ENCODE measurements around the gene HAAO. TPM values are rescaled to one million over a fixed set of nuclear protein-coding genes. Genes with fewer than 3 reads are reported as not detected.

Gene HAAO
- total RNA-seq, 1 donor from 2014 or later = 2.3 TPM

- intact Hi-C loops (cut with DNase I) = no loop called here
- ATAC-seq (ENCODE audit: poor library complexity) = no peak
- DNase-seq = no peak
Observed at GRCh38 chr2:42757981-42758740, 34.2 kb downstream of the HAAO start.

GRCh38 chr2:42756966-42757513 is 35.3 kb downstream of the HAAO start:
- intact Hi-C loops (cut with DNase I) = no loop called here
- no peak for DNase-seq
- ATAC-seq (ENCODE audit: poor library complexity) = no peak

GRCh38 chr2:42756150-42756775 is 36.1 kb downstream of the HAAO start:
- no peak for DNase-seq
- intact Hi-C loops (cut with DNase I) = no loop called here
- ATAC-seq (ENCODE audit: poor library complexity) = no peak

GRCh38 chr2:42755191-42755880 is 37.0 kb downstream of the HAAO start:
- intact Hi-C loops (cut with DNase I) = no loop called here
- ATAC-seq (ENCODE audit: poor library complexity) = peak; percentile 11
- no peak for DNase-seq

GRCh38 chr2:42754776-42755140 is 37.6 kb downstream of the HAAO start:
- intact Hi-C loops (cut with DNase I) = no loop called here
- DNase-seq (no peak), ATAC-seq (ENCODE audit: poor library complexity) (no peak)

GRCh38 chr2:42754021-42754775 is 38.2 kb downstream of the HAAO start:
- ATAC-seq (ENCODE audit: poor library complexity) (peak; percentile 78), DNase-seq (no peak)
- intact Hi-C loops (cut with DNase I) = no loop called here

- intact Hi-C loops (cut with DNase I) = no loop called here
- ATAC-seq (ENCODE audit: poor library complexity) (no peak), DNase-seq (no peak)
Observed at GRCh38 chr2:42752816-42753813, 39.3 kb downstream of the HAAO start.

- DNase-seq (no peak), ATAC-seq (ENCODE audit: poor library complexity) (peak; percentile 51)
- intact Hi-C loops (cut with DNase I) = no loop called here
Observed at GRCh38 chr2:42752314-42752713, 40.1 kb downstream of the HAAO start.

GRCh38 chr2:42748840-42749239 is 43.5 kb downstream of the HAAO start:
- ATAC-seq (ENCODE audit: poor library complexity) = no peak
- intact Hi-C loops (cut with DNase I) = no loop called here

GRCh38 chr2:42747422-42747821 is 45.0 kb downstream of the HAAO start:
- intact Hi-C loops (cut with DNase I) = no loop called here
- no peak for ATAC-seq (ENCODE audit: poor library complexity)
- DNase-seq = no peak

More at GRCh38 chr2:42748840-42749239, 43.5 kb downstream of the HAAO start:
- no peak for DNase-seq

GRCh38 chr2:42744545-42745082 is 47.8 kb downstream of the HAAO start:
- intact Hi-C loops (cut with DNase I) = no loop called here
- no peak for DNase-seq
- ATAC-seq (ENCODE audit: poor library complexity) = no peak

GRCh38 chr2:42743659-42743990 is 48.8 kb downstream of the HAAO start:
- intact Hi-C loops (cut with DNase I) = no loop called here
- DNase-seq = no peak
- ATAC-seq (ENCODE audit: poor library complexity) = no peak

- intact Hi-C loops (cut with DNase I) = no loop called here
- no peak for DNase-seq
- ATAC-seq (ENCODE audit: poor library complexity) = no peak
Observed at GRCh38 chr2:42742740-42743658, 49.4 kb downstream of the HAAO start.

GRCh38 chr2:42741140-42741539 is 51.2 kb downstream of the HAAO start:
- intact Hi-C loops (cut with DNase I) = no loop called here
- no peak for DNase-seq
- ATAC-seq (ENCODE audit: poor library complexity) = no peak

GRCh38 chr2:42736598-42737322 is 55.6 kb downstream of the HAAO start:
- intact Hi-C loops (cut with DNase I) = no loop called here
- ATAC-seq (ENCODE audit: poor library complexity) = no peak

GRCh38 chr2:42733852-42734251 is 58.5 kb downstream of the HAAO start:
- ATAC-seq (ENCODE audit: poor library complexity) (no peak), DNase-seq (no peak)
- intact Hi-C loops (cut with DNase I) = no loop called here

More at GRCh38 chr2:42736598-42737322, 55.6 kb downstream of the HAAO start:
- no peak for DNase-seq
